GM12874 (cell line): ENCODE data around the gene FABP3.

Experiments
- TF ChIP-seq, protein P1 (sequence below): IDR thresholded peaks from 2 replicates; pipeline ENCODE4 v1.5.1; 2011; ENCODE audit warnings: low read depth, mild to moderate bottlenecking, control low read depth, low read length, moderate library complexity; ENCODE audit not compliant: insufficient read depth

Gene FABP3

GRCh38 chr1:31346785-31347184 is 26.1 kb downstream of the FABP3 start:
- TF ChIP-seq, protein P1, sequence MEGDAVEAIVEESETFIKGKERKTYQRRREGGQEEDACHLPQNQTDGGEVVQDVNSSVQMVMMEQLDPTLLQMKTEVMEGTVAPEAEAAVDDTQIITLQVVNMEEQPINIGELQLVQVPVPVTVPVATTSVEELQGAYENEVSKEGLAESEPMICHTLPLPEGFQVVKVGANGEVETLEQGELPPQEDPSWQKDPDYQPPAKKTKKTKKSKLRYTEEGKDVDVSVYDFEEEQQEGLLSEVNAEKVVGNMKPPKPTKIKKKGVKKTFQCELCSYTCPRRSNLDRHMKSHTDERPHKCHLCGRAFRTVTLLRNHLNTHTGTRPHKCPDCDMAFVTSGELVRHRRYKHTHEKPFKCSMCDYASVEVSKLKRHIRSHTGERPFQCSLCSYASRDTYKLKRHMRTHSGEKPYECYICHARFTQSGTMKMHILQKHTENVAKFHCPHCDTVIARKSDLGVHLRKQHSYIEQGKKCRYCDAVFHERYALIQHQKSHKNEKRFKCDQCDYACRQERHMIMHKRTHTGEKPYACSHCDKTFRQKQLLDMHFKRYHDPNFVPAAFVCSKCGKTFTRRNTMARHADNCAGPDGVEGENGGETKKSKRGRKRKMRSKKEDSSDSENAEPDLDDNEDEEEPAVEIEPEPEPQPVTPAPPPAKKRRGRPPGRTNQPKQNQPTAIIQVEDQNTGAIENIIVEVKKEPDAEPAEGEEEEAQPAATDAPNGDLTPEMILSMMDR: no peak

DNA sequence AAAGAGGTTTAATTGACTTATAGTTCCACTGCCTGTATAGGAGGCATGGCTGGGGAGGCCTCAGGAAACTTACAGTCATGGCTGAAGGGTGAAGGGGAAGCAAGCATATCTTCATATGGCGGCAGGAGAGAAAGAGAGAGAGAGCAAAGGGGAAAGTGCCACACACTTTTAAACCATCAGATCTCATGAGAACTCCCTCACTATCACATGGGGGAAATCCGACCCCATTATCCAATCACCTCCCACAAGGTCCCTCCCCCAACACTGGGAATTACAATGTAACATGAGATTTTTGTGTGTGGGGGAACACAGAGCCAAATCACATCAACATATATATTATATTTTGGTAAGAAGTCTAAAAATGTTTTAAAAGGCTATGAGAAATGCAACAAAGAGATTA is 27.2 kb downstream of the FABP3 start:
- TF ChIP-seq, protein P1: no peak

GRCh38 chr1:31344503-31344902 is 28.4 kb downstream of the FABP3 start:
- TF ChIP-seq, protein P1: no peak

DNA sequence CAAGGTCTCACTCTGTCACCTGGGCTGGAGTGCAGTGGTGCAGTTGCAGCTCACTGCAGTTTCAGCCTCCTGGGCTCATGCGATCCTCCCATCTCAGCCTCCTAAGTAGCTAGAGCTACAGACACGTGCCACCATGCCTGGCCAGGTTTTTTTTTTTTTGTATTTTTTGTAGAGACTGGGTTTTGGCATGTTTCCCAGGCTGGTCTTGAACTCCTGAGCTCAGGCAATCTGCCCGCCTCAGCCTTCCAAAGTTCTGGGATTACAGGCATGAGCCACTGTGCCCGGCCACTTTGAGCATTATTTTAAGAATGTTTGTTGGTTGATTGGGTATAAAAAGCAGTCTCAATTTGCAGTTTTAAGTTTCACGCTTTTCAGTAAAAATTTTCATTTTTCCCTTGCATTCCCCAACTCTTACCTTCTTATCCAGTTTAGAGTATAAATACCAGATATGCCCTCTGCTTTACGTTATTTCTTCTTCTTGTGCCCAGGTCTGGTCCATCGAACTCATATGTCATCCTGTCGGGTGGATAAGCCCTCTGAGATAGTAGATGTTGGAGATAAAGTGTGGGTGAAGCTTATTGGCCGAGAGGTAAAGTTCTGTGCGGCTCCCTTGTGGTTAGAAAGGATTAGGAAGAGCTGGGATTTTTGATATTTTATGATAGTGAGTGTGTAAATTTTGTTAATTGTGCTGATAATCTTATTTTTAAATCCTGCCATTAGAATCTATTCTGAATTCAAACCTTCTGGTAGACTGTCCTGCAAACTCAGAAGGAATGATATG is 36.0 kb downstream of the FABP3 start:
- TF ChIP-seq, protein P1: no peak

GRCh38 chr1:31335007-31335406 is 37.9 kb downstream of the FABP3 start:
- TF ChIP-seq, protein P1: peak; percentile 37; the same call in 1 of the 2 replicates

DNA sequence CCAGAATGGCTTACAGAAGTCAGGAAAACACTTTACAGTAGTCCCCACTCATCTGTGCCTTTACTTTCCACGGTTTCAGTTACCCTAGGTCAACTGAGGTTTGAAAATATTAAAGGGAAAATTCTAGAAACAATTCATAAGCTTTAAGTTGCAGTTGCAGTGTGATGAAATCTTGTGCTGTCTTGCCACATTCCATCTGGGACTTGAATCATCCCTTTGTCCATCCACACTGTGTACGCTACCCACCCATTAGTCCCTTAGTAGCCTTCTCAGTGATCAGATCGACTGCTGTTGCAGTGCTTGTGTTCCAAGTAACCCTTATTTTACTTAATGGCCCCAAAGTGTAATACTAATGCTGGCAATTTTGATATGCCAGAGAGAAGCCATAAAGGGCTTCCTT is 45.5 kb downstream of the FABP3 start:
- TF ChIP-seq, protein P1: no peak

- TF ChIP-seq, protein P1: no peak
Observed at GRCh38 chr1:31326461-31326860, 46.4 kb downstream of the FABP3 start.
